GM19468 (cell line): ENCODE results near the gene STYX.

Source experiments
- ATAC-seq: cut with Tn5 transposase; IDR thresholded peaks from one replicate; pipeline ENCODE4 v1.9.1; 2021; ENCODE audit warnings: mild to moderate bottlenecking, moderate library complexity, moderate number of reproducible peaks; ENCODE audit not compliant: unreplicated experiment; ENCODE audit errors: extremely low read depth

The STYX gene

DNA sequence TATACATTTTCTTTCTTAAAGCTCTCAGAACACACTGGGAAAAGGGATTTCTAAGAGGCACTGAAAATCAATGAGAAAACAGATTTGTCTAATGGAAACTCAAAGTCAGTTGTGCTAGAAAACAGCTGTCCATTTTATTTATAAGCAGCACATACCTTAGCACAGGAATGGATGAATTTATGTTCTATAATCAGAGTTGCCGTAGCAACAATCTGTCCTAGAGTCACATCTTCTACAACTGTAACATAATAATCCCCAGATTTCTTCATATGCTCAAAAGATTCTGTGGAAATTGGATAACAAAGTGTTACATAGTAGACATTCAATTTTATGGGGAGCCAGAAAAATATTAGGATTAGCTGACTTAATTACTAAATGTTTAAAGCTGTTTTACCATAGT, 51.7 kb downstream of the STYX start:
- ATAC-seq = no peak

DNA sequence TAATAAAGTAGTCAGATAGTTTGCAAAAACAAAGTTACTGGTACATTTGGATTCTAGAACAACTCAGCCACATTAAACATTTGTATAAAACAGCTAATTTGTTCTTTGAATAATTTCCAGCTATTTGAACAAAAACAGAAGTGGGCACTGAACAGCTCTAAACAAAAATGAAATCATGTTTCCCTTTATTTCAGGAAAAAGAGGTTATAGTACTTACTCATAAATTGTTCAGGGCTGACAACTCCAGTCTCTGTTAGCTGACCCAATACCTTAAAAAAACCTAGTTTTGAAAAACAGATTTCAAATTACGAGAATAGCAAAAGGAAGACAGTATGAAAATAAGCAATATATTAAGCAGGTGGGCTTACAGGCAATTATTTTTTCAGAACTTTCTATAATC, 53.2 kb downstream of the STYX start:
- no peak for ATAC-seq

DNA sequence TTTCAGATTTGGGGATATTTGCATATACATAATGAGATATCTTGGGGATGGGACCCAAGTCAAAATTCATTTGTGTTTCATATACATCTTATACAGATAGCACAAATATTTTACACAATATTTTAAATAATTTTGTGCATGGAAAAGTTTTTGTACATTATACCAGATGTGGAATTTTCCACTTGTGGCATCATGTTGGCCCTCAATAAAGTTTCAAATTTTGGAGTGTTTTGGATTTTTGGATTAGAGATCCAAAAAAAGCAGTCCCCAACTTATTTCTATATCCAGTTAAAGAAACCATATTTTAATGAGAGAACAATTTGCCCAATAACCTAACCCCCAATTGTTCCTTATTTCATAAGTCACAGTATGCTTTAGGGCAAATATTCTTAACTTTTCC, 56.9 kb downstream of the STYX start:
- no peak for ATAC-seq

DNA sequence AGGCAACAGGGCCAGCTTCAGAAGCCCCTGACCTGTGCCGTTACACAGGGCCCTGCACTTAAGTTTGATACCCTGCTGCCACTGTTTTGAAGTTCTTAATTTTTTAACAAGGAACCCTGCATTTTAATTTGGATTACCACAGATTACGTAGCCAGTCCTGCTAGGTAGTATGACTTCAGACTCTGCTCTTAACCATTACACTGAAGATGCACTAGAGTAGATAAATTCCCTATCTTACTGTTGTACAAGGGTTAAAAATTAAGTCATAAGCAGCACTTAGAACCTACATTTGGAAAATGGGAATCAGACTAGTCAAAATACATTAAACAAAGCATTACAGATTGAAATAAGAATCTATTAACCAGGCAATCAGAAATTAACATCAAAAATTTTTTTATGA, 59.2 kb downstream of the STYX start:
- no peak for ATAC-seq

DNA sequence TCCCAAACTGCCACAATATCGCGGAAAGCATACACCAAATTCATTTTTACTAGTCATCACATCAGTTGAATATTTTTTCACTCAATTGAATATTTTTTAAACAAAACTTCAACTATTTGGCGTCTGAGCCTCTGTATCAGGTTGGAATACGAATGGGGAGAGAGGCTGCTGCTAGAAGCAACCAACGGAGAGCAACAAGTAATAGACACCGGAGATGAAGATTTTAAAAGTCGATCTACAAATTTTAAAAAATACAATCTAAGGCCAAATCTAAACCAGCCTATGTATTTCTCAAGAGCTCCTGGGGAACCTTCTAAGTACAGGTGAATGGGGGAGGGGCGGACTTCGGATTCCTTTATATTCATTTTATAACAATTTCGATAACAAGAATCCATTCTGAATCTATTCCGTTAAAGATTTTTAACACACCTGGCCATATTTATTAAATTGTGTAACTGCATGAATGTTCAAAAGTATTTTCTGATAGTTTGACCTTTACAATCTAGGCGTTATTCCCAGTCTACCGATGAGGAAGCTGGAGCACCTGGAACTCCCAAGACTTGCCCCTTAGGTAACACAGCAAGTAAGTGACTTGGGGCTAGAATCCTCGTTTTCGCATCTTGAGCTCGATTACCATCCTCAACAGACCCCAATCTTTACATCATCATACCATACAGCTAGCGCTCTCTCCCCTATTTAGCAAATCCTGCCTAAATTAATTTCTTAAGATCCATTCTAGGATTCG, 60.2 kb downstream of the STYX start:
- ATAC-seq = no peak

DNA sequence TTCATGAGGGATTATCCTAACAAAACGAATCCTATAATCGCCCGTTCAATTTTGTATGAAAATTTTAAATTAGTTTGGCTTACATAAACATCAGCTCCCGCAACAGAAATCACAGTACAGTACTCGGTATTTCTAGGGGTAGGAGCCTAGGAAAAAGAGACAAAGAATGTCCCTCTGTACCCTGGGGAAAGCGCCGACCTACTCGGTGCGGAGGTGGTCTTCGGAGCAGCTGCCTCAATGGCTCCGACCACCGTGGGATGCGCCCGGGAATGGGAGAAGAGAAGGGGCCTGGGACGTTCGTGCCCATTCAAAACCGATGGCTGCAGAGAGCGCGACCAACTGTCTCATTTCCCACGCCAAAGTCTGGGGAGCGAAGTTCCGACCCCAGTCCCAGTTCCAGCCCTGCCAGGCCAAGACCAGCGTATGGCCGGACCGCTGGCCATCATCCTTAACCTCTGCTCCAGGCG, 60.8 kb downstream of the STYX start:
- no peak for ATAC-seq

DNA sequence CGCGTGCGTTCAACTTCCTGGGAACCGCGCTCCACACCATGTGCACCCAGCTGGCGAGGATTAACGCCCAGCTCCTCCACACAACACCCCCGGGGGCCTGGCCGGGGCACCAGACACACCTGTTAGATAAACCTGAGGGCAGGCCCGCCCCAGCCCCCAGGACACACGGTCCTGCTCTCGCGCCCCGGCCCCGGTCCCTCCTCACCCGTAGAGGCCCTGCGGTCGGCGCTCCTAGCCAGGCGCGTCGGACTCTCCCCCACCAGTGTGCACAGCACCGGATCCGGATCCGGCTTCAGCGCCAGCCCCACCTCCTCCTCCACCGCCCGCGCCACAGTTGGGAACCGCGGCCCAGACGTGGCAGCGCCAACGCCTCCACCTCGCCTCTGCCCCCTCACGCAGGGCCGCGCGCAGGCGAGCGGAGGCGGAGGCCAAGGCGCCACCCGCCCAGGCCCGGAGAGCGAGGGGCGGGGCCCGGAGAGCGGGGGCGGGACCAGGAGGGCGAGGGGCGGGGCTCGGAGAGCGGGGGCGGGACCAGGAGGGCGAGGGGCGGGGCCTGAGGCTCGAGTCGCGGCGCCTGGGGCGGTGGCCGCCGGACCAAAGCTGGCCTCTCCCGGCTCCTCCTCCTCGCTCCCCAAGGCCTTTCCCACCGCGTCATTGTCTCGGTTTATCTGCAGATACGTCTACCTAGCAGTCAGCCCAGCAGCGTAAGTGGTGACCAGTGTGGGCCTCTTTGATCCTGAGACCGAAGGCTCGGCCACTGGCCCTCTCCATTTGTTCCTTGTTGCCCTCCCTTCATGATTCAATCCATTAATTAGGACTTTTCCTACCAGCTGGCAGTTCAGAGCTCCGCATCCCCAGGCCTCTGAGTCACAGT, 61.5 kb downstream of the STYX start, which contains the start of gene GNPNAT1:
TSS of gene GNPNAT1 (minus strand) at position 385 of the 874 bp plus-strand sequence. CDS start 6,957 bp downstream, outside the sequence.
- peak; percentile 90 for ATAC-seq

DNA sequence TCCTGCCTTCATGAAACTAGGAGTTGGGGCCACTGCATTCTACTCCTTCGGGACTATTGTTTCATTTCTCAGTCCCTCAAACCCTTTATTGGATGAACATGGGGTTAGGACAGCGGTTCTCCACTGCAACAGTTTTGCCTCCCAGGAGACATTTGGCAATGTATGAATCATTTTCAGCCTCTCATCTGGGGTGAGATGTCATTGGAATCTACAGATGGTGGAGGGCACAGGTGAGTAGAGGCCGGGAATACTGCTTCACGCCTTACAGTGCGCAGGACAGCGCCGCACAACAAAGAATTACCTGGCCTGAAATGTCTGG, 62.1 kb downstream of the STYX start:
- no peak for ATAC-seq

DNA sequence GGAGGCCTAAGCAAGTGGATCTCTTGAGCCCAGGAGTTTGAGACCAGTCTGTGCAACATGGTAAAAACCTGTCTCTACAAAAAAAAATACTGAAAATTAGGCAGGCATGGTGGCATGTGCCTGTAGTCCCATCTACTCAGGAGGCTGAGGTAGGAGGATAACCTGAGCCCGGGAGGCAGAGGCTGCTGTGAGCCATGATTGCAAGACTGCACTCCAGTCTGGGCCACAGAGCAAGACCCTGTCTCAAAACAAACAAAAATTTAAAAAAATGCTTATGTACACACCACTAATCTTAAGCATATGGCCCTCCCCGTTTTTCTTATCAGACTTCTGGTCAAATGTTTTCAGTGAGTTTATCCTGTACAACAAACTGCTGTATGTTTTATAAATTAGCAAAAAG, 63.1 kb downstream of the STYX start:
- no peak for ATAC-seq

DNA sequence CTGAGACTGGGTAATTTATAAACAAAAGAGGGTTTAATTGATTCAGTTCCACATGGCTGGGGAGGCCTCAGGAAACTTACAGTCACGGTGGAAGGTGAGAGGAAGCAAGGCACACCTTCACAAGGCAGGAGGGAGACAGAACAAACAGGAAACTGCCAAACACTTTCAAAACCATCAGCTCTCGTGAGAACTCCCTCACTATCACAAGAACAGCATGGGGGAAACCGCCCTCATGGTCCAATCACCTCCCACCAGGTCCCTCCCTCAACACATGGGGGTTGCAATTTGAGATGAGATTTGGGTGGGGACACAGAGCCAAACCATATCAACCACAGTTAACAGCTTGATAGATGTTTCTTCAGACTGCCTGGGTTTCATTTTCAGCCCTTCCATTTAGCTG, 67.7 kb downstream of the STYX start:
- ATAC-seq = no peak

DNA sequence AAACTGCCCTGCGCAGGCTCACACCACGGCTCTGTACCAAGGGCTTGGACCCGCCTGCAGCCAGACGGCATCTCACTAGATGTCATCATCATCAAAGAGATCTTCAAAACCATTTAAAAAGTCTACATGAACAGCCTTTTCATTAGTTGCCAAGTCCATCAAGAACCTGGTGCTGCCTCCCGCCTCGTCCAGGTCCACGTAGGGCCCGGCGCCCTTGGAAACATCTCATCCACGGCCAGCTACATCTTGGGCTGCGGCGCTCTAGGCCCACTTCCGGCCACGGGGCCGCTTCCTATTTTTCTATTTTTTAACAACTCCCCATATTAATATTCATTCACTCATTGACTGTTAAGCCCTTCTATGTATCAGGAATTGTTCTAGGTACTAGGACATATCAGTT, 68.9 kb downstream of the STYX start:
- no peak for ATAC-seq

DNA sequence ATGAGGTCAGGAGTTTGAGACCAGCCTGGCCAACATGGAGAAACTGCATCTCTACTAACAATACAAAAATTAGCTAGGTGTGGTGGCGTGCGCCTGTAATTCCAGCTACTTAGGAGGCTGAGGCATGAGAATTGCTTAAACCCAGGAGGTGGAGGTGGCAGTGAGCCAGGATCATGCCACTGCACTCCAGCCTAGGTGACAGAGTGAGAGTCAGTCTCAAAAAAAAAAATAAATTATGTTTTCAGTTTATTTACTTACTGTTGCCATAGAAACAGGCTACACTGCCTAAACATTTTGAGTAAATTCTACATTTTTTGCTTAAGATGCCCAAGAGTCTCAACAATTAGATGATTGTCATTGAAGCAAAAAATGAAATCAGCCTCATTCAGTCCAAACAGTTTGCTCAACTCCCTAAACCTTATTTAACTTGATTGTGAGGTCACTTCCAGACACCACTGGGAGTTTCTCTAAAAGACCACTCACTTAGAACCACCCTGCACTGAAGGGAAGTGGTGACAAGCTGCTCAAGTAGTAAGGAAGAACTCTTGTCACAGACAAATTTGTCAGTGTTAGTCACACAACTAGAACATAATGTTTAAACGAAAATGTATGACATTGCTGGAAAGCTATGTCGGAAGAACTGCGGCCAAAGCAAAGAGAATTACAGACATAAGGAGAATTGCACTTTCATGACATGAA, 71.2 kb downstream of the STYX start:
- ATAC-seq = no peak

DNA sequence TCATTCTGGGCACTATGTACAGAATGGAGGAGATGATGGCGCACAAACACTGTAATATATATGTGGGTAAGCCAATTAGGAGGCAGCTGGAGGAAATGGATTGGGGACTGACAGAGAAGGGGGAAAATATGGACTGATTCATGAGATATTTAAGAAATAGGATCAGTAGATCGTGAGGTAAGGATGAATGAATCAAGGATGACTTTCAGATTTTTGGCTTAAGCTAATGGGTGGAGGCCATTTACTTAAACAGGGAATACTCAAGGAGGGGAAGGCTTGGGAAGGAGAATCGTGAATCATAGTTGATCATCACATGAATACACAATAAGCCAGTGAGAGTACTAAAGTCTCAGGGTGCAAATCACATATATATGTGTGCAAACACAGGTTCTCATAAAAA, 72.6 kb downstream of the STYX start:
- no peak for ATAC-seq

DNA sequence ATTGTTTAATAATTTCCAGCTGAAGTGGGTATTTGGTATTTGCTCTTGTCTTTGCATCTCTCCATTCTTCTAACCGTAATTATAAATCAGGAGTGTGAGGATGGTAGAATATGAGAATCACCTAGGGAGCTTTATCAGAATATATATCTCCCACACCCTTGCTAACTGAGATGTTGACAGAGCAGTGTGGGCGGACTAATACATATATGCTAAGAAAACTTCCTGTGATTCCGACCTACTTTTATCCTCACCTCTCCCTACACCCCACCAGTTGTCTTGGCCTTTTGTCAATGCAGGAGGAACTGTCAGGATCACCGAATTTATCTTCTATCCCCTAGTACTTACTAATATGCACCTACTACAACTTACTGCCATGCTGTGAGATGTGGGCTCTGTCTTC, 76.1 kb downstream of the STYX start:
- ATAC-seq = no peak

DNA sequence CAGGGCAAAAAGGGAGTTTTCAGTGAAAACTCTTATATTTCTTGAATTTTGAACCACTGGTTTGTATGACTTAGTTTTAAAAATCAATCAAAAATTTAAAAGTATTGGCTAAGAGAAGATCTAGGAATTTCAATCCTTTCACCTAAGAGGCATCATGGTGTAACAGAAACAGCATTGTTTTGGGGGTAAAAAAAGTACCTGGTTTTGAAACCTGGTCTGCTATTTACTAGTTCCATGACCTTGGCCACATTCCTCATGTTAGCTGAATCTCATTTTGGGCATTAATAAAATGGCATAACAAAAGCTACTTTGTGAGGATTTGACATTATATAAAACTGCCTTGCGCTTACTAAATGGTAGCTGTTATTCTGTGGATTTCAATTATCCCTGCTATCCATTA, 78.1 kb downstream of the STYX start:
- ATAC-seq = no peak

DNA sequence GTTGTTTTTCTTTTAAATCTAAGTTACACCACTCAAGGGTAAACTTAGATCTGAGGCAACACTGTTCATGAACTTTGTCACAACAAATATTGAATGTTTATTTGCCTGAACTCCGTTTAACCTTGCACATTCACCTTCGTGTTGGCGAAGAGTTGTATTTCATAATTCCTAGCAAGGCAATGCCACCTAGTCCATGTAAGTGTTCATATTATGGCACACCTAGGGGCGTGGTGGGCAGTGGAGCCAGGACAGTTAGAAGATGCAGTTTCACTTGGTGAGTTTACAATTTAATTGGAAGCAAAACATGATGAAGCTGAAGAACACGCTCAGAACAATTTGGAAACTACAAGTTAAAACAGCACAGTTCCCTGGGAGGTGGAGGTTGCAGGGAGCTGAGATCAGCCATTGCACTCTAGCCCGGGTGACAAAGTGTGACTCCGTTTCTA, 91.9 kb downstream of the STYX start:
- ATAC-seq = no peak

DNA sequence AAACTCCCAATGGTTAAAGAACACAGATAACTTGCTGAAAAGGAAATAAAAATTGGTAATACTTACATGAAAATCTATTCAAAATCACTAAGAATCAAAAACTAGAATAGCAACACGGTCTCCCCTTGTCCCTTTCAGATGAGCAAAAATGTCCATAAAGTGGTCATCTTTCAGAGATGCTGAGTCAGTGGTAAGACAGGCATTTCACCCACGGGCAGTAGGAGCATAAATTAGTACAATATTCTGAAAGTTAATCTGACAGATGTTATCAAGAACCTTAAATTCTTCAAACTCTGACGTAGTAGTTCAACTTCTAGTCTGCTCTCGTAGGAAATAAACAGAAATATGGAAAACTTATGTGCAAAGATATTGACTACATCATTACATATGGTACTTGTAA, 94.5 kb downstream of the STYX start:
- no peak for ATAC-seq
